GF-D8 (cell line): ENCODE data around the gene FMNL3.

ENCODE experiments used
- DNase-seq: peaks from one replicate; lab custom pipeline; 2025; lab: John Stamatoyannopoulos, UW

Gene FMNL3

DNA sequence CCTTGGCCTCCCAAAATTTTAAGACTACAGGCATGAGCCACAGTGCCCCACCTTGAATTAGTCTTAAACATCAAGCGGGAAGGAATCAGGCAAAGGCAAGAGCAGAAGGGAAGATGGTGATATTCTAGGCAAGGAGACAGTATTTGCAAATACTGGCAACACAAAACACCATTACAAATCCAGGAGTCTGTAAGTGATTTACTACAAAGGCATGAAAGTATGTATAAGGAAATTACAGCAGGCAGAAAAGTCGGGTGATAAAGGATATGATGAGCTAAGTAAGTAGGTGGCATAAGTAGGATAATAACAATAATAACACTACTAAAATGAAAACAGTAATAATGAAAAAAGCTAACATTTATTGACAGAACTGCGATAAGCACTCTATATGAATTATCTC, 28.5 kb downstream of the FMNL3 start:
- DNase-seq = no peak

- no peak for DNase-seq
Measured at GRCh38 chr12:49675137-49675536, 32.1 kb downstream of the FMNL3 start.

- DNase-seq = no peak
Measured at GRCh38 chr12:49674318-49674981, 32.8 kb downstream of the FMNL3 start.

DNA sequence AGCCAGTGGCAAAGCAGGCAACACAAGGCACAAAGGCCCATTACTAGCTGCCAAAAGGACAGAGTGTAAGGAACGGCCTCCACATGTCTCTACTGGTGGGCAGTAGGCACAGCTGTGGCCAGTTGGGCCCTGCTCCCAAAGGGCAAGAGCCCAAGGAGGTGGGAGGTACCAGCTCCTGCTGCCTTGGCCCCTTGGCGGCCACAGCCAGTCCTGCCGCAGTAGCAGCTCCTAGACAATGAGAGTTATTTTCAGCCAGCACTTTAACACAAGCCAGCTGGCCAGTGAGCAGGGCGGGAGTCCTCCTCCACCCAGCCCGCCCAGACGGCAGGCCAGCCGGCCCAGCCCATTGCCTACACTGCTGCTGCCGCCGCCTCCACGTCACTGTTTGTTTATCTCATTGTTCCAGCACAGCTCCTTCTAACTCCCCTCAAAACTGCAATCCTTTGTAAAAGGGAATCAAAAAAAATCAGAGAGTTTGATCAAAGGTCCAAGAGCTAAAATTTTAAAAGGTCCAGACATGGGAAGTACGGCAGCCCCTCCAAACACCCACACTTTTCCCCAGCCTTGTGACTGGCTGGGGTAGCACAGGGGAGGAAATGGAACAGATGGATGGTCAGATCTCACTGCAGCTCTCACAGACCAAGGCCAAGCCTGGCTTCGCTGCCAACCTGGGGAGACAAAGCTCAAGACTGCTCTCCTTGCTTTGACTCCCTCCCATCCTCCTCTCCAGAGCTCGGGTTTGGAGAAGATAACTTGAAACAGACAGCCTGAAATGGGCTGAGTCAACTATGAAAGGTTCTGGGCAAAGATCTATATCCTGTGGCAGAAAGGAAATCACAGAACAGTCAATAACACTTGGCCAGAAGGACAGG, 33.5 kb downstream of the FMNL3 start:
- DNase-seq = no peak

DNA sequence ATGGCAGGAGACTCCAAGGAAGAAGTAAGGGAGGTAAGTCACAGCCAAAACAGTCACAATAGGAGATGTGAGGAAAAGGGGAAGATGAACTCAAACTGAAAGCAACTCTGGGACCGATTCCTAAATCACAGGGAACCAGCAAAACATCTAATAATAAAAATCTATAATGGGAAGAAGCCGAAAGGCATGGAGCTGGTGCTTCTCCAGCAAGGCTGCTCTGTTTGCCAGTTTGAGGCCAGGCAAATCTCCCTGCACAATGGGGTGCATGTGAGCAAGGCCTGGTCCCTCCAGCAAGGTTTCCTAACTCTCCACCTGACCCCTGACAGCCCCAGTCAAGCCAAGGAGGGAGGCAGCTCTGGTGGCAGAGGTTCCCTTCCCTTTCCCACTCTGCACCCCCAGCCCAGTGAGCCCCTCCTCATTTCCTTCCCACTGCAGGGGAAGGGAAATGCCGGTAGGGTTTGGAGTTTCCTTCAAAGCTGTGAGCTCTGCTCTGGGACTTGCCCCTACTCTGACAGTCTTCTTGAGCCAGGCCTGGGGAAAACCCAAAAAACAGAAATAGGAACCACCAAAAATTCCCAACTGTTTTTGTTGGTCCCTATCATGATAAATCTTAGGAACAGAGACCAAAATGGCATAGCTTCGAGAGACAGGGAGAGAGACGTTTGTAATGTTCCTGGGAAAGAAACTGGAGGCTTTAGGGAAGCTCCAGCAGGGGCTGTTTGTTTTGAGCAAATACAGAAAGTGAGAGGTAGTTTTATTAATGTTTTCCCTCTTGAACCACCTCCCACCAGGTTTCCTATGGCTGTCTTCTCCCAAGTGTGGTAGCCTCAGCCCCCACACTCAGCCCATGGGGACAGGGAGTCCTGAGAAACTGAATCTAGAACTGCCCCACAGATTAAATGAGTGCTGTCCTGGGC, 34.6 kb downstream of the FMNL3 start:
- no peak for DNase-seq

DNA sequence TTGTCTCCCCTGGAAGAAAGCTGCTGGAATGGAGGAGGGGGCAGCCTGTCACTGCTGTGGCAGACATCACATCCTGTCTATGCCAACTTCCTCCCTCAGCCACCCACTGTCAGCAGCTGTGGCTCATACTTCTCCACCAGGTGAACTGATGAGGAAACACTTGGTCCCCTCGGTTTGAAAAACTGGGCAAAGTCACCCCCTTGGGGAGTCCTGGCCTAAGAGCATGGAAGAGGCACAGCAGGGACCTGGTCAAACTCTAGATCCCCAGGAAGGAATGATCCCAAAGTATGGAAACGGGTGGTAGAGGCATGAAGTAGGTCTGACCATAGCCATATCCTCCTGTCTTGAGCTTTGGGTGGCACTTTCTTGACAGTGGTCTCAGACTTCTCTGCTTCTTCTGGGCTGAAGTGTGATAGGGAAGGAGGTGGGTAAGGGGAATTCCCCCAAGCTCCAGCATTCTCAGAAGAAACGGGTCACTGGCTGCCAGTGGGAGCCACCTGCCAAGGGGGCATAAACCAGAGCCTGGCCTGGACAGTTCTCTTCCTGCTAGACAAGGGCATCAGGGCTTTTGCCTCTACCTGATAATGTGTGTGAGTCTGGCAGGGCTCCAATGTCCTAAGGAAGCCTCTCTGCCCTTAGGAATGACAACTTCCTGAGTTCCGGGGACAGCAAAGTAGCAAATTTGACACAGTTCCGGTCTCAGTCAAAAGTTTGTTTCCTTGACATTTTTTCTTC, 36.0 kb downstream of the FMNL3 start:
- peak; percentile 38 for DNase-seq

DNA sequence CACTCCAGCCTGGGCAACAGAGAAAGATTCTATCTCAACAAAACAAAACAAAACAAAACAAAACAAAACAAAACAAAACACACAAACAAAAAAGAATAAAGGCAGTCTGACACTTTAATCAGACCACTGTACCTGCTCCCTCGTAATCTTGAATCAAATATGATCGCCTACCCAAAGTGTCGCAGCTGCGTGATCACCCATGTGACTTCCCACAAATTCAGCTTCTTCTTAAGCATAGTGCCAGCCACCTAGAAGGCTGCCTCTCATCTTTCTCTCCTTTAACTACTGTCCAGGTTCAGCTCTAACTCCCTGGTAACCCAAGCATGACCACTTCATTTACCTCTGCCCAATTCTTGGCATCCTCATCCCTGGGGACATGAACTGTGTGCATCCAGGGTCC, 37.4 kb downstream of the FMNL3 start:
- no peak for DNase-seq

DNA sequence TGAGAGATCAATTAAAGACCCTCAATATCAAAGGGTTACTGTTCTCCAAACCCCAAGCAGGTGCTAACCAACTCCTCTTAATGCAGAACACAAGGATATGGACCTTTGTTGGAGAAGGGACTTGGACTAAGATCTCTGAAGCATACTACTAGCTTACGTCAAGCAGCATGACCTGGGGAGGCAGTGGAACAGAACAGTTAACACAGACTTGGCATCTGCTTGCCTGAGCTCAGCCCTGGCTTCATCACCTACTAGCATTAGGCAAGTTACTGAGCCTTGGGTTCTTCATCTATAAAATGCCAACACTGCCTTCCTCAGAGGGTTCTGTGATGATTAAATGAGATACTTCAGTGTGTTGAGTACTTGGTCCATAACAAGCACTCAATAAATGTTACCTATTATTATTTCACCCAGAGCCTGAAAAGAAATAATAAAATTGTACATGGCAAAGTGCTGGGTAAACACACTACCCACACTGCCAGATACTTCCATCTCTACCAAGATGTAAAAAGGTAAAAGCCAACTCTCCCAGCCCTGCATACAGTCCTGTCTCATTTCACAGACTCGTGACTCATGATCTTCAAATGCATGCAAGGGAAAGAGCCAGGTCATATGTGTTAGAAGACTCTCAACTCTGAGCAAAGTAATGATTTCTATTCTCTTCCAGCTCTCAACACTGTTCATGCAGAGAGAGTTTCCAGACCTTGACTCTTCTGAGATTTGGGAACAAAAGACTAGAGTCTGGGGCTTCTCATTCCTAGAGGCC, 39.7 kb downstream of the FMNL3 start:
- DNase-seq = no peak

DNA sequence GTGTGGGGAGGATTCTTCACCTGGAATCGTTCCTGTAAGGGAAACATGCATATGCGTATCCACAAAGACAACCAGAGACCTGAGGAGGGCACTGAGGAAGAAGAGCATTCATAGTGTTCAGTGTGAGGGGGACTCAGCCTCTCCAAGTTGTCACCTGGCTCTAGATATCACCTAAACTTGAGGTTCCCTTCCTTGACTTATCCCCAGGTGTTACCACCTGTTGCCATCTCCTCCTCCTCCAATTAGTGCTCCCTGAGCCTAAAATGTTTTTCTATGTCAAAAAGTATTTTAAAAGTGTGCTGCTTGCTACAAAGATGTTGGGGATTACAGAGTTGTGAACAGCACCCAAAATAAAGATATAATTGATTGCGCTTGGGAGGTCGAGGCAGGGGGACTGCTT, 41.0 kb downstream of the FMNL3 start:
- DNase-seq = no peak

GRCh38 chr12:49665384-49665783, 41.8 kb downstream of the FMNL3 start:
- no peak for DNase-seq

- no peak for DNase-seq
Measured at GRCh38 chr12:49664591-49665239, 42.5 kb downstream of the FMNL3 start.

- DNase-seq = no peak
Measured at GRCh38 chr12:49664167-49664566, 43.0 kb downstream of the FMNL3 start.

DNA sequence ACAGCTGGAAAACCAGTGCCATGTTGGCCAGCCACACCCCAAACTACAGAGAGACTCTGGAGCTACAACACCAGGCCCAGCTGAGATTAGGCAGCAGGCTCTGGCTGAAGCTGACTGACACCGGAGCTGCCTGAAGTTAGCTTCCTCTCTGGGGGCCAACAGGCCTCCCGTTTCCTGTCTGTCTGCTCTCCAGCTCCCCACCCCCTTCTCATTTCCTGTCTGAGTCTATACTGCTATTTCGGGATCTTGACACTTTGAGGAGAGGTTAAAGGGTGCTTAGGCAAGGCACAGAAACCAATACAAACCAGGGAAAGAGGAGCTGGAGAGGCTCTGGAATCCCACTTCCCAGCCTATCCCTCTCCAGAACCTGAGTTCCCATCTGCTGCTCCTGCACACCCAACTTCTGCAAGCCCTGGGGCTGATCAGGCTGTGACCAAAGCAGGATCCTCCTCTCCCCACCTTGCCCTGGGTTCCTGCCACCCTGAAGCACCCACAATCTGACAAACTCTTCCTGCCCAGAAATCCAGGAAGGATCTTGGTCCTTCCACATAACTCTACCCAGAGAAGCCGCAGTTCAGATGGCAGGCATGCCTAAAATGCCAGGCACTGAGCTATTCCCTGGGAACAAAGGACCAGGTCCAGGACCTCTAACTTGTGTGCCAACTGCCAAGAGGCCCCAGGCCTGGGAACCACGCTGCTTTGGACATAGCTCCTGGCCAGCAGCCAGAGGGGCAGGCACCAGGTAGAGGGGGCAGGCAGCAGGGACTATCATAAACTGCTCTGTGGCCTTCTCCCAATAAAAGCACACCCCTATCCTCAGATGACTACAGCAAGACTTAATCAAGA, 44.0 kb downstream of the FMNL3 start:
- peak; percentile 91 for DNase-seq

DNA sequence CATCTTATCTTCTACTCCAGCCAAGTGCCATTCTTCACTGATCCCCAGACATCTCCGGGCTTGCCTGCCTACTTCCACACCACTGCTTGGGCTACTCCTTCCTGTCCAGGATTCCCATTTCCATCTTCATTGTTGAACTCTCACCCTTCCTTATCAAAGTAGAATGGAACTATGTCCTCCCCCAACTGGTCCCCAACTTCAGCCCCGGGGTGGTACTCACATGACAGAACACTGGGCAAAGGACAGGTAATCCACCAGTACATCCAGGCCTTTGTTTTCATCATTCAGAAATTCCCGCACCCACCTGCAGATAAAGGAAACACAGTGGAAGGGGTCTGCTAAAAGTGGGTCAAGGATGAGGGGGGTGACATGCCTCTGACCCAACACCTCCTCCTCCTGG, 45.5 kb downstream of the FMNL3 start:
- no peak for DNase-seq

- no peak for DNase-seq
Measured at GRCh38 chr12:49661191-49661590, 46.0 kb downstream of the FMNL3 start.

DNA sequence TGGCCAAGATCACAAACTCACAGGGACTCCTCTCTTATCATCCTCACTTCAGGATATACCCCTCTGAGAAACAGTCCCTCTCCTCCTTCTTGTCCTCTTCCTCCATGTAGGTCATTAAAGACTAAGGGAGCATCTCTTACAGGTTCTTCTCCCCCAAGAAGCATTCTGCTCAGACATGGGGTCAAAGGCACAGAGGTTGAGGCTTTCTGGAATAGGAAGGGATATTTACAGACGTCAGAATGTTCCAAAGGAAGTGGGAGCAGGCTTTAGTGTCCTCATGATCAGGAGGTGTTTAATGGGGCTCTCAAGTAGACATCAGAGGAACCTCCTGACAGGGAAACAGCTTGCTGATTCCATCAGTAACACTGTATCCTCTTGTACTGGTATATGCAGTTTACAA, 47.5 kb downstream of the FMNL3 start:
- DNase-seq = no peak

DNA sequence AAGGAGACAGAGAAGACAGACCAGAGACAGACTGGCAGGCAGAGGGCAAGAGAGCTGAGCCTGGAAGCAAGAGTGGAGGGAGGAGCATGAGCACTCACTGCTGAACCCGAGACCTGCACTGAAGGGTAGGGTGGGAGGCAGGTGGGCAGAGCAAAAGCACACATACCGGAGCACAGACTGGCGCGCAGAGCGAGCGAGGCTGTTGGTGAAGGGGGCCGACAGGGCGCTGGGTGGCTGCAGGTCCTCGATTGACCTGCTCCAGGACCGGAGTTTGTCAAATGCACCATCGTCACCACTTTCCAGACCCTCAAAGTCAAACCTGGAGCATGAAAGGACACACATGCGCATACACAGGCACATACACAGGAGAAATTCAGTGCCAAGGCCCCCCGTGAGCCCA, 48.9 kb downstream of the FMNL3 start:
- no peak for DNase-seq

- no peak for DNase-seq
Measured at GRCh38 chr12:49655595-49656236, 51.5 kb downstream of the FMNL3 start.

GRCh38 chr12:49654715-49655114, 52.5 kb downstream of the FMNL3 start:
- no peak for DNase-seq
